Skeletal muscle tissue (tissue), 4 donors: ENCODE data around the gene DLEU7. TPM values are rescaled to one million over a fixed set of nuclear protein-coding genes. Genes with fewer than 3 reads are reported as not detected.

Experiments used
- H3K27ac ChIP-seq: one replicate; pipeline ENCODE4 v1.7.0; 2013; ENCODE audit warnings: mild to moderate bottlenecking, low read depth, low read length, inconsistent platforms
- H3K27me3 ChIP-seq, 3 donors: one replicate each; pipeline ENCODE4 v1.7.0; 2013; ENCODE audit warnings: low read length in 3 of 3; ENCODE audit not compliant: control insufficient read depth in 3 of 3, insufficient read depth in 3 of 3
- H3K36me3 ChIP-seq, 3 donors: one replicate each; pipeline ENCODE4 v1.7.0; 2013; ENCODE audit warnings: low read length in 3 of 3; ENCODE audit not compliant: control insufficient read depth in 3 of 3, insufficient read depth in 3 of 3
- H3K4me1 ChIP-seq, 3 donors: one replicate each; pipeline ENCODE4 v1.7.0; 2013; ENCODE audit warnings: low read length in 3 of 3, mild to moderate bottlenecking in 3 of 3; ENCODE audit not compliant: control insufficient read depth in 3 of 3, insufficient read depth in 3 of 3
- H3K4me3 ChIP-seq, 3 donors: one replicate each; pipeline ENCODE4 v1.7.0; 2013; ENCODE audit warnings: low read length in 3 of 3
- H3K9ac ChIP-seq, 3 donors: one replicate each; pipeline ENCODE4 v1.7.0; 2013; ENCODE audit warnings: low read length in 3 of 3, mild to moderate bottlenecking in 3 of 3, moderate library complexity in 2 of 3, low read depth in 1 of 3
- H3K9me3 ChIP-seq, 3 donors: one replicate each; pipeline ENCODE4 v1.7.0; 2013; ENCODE audit warnings: low read length in 3 of 3; ENCODE audit not compliant: control insufficient read depth in 3 of 3
- total RNA-seq: library from RNA; depleted of rRNA; stranded (reverse); fragments of >200 nt; gene quantifications from one replicate; pipeline ENCODE4 v1.2.3, GENCODE V29; 2014
- donor health status: Osteomylitis.

The DLEU7 gene
- total RNA-seq, 1 donor from 2014 or later = under 0.01 TPM

GRCh38 chr13:50798923-50799322 is 44.6 kb downstream of the DLEU7 start:
- H3K9ac ChIP-seq = no peak overlapping the region
- no peaks in the 10 kb centered on the region for H3K27me3 ChIP-seq
- H3K27ac ChIP-seq = no peak overlapping the region
- no peaks in the 10 kb centered on the region for H3K36me3 ChIP-seq
- no peaks in the 10 kb centered on the region for H3K9me3 ChIP-seq
- peaks cover 10 to 17% (median 12%) of the 10 kb centered on the region in 3 donors for H3K4me1 ChIP-seq
- H3K4me3 ChIP-seq = no peak overlapping the region

GRCh38 chr13:50797091-50797490 is 46.4 kb downstream of the DLEU7 start:
- H3K4me1 ChIP-seq = peaks cover 10 to 17% (median 12%) of the 10 kb centered on the region in 3 donors
- H3K9ac ChIP-seq = no peak overlapping the region
- no peak overlapping the region for H3K4me3 ChIP-seq
- no peaks in the 10 kb centered on the region for H3K9me3 ChIP-seq
- H3K36me3 ChIP-seq = no peaks in the 10 kb centered on the region
- H3K27me3 ChIP-seq = no peaks in the 10 kb centered on the region
- H3K27ac ChIP-seq = no peak overlapping the region

GRCh38 chr13:50796463-50796862 is 47.0 kb downstream of the DLEU7 start:
- peaks cover 10 to 16% (median 11%) of the 10 kb centered on the region in 3 donors for H3K4me1 ChIP-seq
- H3K36me3 ChIP-seq = no peaks in the 10 kb centered on the region
- H3K27ac ChIP-seq = no peak overlapping the region
- H3K27me3 ChIP-seq = no peaks in the 10 kb centered on the region
- H3K9me3 ChIP-seq = no peaks in the 10 kb centered on the region
- no peak overlapping the region for H3K4me3 ChIP-seq
- H3K9ac ChIP-seq = no peak overlapping the region

- no peaks in the 10 kb centered on the region for H3K4me1 ChIP-seq
- H3K4me3 ChIP-seq = no peak overlapping the region
- H3K27ac ChIP-seq = no peak overlapping the region
- H3K9me3 ChIP-seq = no peaks in the 10 kb centered on the region
- no peaks in the 10 kb centered on the region for H3K36me3 ChIP-seq
- H3K27me3 ChIP-seq = no peaks in the 10 kb centered on the region
- no peak overlapping the region for H3K9ac ChIP-seq
Measured at GRCh38 chr13:50794226-50794625, 49.3 kb downstream of the DLEU7 start.

GRCh38 chr13:50793026-50793425 is 50.5 kb downstream of the DLEU7 start:
- no peaks in the 10 kb centered on the region for H3K4me1 ChIP-seq
- no peaks in the 10 kb centered on the region for H3K9me3 ChIP-seq
- no peak overlapping the region for H3K4me3 ChIP-seq
- H3K27ac ChIP-seq = no peak overlapping the region
- no peaks in the 10 kb centered on the region for H3K36me3 ChIP-seq
- no peak overlapping the region for H3K9ac ChIP-seq
- no peaks in the 10 kb centered on the region for H3K27me3 ChIP-seq

- no peaks in the 10 kb centered on the region for H3K9me3 ChIP-seq
- H3K4me1 ChIP-seq = no peaks in the 10 kb centered on the region
- H3K27me3 ChIP-seq = no peaks in the 10 kb centered on the region
- H3K4me3 ChIP-seq = no peak overlapping the region
- no peaks in the 10 kb centered on the region for H3K36me3 ChIP-seq
- H3K27ac ChIP-seq = no peak overlapping the region
- H3K9ac ChIP-seq = no peak overlapping the region
Measured at GRCh38 chr13:50788551-50789210, 54.8 kb downstream of the DLEU7 start.

- Histone ChIP-seq H3K36me3 (no peaks in the 10 kb centered on the region), H3K27me3 (no peaks in the 10 kb centered on the region), H3K4me1 (no peaks in the 10 kb centered on the region), H3K27ac (no peak overlapping the region), H3K9ac (no peak overlapping the region), H3K4me3 (no peak overlapping the region), H3K9me3 (no peaks in the 10 kb centered on the region)
Measured at GRCh38 chr13:50787316-50788195, 55.9 kb downstream of the DLEU7 start.

GRCh38 chr13:50783717-50784290 is 59.7 kb downstream of the DLEU7 start:
- Histone ChIP-seq H3K36me3 (no peaks in the 10 kb centered on the region), H3K27me3 (peaks cover 0 to 3% (median 0%) of the 10 kb centered on the region in 3 donors), H3K4me3 (no peak overlapping the region), H3K9me3 (no peaks in the 10 kb centered on the region), H3K27ac (no peak overlapping the region), H3K4me1 (no peaks in the 10 kb centered on the region), H3K9ac (no peak overlapping the region)

- H3K4me3 ChIP-seq = no peak overlapping the region
- no peaks in the 10 kb centered on the region for H3K36me3 ChIP-seq
- no peak overlapping the region for H3K27ac ChIP-seq
- H3K9me3 ChIP-seq = no peaks in the 10 kb centered on the region
- peaks cover 0 to 3% (median 0%) of the 10 kb centered on the region in 3 donors for H3K27me3 ChIP-seq
- no peak overlapping the region for H3K9ac ChIP-seq
- H3K4me1 ChIP-seq = no peaks in the 10 kb centered on the region
Measured at GRCh38 chr13:50783066-50783465, 60.4 kb downstream of the DLEU7 start.
